DMS114 treated with DMSO at 0.1 percent for 48 hours (cell line): ENCODE measurements around the gene PNMA1.

Experiments
- DNase-seq: peaks from one replicate; lab custom pipeline; 2025; ENCODE audit not compliant: unreplicated experiment; lab: John Stamatoyannopoulos, UW

PNMA1 gene

DNA sequence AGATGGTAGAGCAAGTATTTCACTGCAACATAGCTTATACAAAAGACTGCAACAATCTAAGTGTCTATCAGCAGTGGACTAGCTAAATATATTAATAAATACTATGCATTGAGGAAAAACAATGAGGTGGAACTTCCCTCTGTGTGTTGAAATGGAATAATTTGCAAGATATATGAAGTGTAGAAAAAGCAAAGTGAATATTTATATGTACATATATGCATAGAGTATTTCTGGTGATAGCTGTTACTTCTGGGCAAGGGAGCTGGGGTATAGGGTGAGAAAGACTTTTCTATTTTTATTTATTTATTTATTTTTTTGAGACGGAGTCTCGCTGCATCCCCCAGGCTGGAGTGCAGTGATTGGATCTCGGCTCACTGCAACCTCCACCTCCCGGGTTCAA lies 35.5 kb downstream of the PNMA1 start:
- DNase-seq: no peak

DNA sequence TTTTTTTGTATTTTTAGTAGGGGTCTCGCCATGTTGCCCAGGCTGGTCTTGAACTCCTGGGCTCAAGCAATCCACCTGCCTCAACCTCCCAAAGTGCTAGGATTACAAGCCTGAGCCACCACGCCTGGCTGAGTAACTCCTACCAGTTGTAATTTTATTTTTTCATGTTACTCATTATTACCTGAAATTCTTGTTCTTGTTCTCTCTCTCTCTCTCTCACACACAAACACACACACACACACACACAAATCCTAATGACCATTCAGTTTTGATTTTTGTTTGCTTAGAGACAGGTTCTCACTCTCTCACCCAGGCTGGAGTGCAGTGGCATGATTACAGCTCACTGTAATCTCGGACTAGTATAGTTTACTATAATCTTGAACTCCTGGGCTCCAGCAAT lies 39.2 kb downstream of the PNMA1 start:
- DNase-seq: no peak

DNA sequence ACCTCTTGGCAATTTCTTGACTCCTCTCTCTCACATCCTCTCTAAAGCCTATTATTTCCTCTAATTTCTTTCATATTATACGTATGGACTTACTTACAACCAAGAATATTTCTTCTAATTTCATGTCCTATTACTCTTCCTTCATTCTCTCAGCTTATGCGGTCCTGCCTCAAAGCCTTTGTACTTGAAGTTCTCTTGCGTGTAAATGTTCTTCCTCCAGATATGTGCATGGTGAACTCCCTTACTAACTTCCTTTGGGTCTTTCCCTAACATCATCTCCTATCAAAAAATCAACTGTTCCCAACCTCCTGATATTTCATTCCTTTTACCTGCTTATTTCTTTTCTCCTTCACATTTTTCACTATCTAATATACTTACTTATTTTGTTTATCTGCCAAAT lies 46.3 kb downstream of the PNMA1 start:
- DNase-seq: no peak

DNA sequence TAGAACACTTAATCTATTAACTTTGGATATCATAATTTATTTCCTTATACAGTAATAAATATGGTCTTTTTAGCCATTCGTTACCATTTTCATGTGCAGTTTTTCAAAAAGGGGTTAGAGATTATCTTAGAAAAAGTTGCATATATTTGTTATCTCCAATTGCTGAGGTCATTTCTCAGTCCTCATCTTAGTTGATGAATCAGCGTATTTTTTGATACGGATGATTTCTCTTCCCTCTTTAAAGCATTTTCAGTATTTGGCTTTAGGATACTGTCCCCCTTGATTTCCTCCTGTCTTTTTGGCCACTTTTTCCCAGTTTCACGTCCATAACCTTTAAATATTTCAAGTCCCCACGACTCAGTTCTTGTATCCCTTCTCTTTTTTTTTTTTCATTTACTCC lies 47.6 kb downstream of the PNMA1 start:
- no peak for DNase-seq

DNA sequence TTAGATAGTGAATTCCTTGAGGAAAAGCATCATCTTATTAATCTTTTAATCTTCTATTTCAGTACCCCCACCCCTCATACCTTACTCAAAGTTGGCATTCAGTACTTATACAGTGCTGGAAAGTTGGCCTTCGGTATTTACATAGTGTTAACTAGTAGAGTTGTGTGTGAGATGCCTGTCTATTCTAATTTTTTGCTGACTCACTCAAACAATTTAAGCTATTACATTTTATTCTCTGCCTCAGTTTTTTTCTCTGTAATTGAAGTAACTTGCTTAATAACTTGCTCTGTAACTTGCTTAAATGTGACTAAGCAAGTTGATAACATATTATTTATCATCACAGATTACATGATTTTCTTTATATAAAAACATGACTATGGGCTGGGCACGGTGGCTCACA lies 49.1 kb downstream of the PNMA1 start:
- DNase-seq: no peak

DNA sequence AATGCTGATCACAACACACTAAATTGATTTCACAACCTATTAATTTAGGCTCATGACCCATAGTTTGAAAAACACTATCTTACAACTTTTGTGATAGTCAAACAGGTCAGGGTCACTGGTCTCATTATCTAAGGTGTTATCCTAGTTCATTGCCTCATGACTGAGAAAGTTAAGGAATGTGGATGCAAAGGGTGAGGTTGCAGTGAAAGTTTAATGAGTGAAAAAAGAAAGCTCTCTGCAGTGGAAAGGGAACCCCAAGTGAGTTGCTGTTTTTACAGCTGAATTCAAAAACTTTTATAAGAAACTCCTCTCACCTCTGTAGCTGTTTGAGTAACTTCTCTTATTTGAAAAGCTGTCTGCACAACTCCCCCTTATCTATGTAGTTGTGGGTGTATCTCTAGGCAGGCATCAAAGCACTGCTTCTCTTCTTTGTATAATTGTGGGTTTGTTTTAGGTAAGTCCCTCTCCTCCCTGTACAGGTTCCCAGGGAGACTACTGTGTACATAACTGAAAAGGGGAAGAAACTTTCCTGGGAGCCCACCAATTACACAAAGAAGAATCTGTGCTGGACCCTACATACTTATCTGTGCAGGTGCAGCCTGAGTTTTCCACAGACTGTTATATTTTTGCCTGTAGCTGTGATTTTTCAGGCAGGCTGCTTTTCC lies 50.5 kb downstream of the PNMA1 start:
- DNase-seq: no peak

DNA sequence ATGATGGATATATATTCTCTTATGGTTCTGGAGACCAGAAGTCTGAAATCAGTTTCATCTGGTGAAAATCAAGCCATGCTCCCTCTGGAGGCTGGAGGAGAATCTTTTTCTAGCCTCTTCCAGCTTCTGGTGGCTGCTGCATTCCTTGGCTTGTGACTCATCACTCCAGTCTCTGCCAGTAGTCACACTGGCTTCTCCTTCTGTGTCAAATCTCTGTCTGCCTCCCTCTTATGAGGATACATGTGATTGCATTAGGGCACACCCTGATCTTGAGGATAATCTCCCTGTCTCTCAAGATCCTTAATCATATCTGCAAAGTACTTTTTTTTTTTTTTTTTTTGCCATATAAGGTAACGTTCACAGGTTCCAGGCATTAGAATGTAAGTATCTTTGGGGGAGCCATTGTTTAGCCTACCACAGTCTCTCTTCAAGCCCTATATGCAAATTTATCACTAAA lies 51.7 kb downstream of the PNMA1 start:
- DNase-seq: no peak

DNA sequence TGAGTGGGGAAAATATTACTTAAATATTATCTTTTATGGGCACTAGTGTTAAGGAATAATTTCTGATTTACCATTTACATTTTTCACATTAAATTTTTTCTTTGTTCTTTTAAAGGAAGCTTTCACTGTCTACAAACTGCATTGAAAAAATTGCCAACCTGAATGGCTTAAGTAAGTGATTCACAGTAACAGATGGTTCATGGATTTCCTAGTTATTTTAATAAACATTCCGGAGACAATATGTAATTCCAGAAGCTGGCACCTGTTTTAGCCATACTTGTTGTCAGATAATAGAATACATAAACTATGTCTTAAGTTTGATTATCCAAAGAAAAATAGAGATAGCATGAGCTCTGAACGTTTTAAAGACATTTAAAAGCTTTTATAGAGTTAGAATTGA lies 52.3 kb downstream of the PNMA1 start:
- DNase-seq: no peak
